HFF-Myc (cell line): ENCODE measurements around the gene MTHFD2.
"Not testable (repeated sequence)": the region's sequence is repeated elsewhere in the genome, so short reads cannot be mapped to it uniquely, and the experiment has no call there.

ENCODE experiments used
- DNase-seq: peaks from one replicate; pipeline ENCODE4 v3.0.0-alpha.2; 2011; ENCODE audit warnings: low read depth; ENCODE audit errors: extremely low read depth
- H3K4me3 ChIP-seq: replicated peaks from 2 replicates; pipeline ENCODE4 v1.5.1; 2011; ENCODE audit warnings: low read depth, mild to moderate bottlenecking, control low read depth, low read length
- TF ChIP-seq, protein P1 (sequence below): IDR thresholded peaks from 2 replicates; pipeline ENCODE4 v1.5.1; 2012; ENCODE audit warnings: mild to moderate bottlenecking, low read depth, low read length, control low read depth; ENCODE audit errors: missing control alignments

Gene MTHFD2

DNA sequence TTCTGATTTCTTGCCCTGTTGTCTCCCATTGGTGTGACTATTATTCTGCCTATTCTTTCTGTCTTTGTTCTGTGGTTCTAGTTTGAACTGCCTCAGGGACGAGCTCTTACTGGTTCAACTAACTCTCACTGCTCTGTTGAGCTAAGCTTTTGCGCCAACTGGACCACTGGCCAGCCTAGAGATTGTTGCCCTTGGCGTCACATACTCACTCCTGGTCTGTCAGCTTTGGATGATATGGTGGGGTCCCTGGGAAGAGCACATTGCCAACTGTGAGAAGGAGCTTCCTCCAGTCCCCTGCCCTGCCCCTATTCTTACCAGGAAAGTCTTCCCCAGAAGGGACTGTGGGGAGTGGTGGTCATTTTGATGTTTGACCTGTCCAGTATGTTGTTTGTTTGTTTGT lies 6.0 kb downstream of the MTHFD2 start:
- TF ChIP-seq, protein P1, sequence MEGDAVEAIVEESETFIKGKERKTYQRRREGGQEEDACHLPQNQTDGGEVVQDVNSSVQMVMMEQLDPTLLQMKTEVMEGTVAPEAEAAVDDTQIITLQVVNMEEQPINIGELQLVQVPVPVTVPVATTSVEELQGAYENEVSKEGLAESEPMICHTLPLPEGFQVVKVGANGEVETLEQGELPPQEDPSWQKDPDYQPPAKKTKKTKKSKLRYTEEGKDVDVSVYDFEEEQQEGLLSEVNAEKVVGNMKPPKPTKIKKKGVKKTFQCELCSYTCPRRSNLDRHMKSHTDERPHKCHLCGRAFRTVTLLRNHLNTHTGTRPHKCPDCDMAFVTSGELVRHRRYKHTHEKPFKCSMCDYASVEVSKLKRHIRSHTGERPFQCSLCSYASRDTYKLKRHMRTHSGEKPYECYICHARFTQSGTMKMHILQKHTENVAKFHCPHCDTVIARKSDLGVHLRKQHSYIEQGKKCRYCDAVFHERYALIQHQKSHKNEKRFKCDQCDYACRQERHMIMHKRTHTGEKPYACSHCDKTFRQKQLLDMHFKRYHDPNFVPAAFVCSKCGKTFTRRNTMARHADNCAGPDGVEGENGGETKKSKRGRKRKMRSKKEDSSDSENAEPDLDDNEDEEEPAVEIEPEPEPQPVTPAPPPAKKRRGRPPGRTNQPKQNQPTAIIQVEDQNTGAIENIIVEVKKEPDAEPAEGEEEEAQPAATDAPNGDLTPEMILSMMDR = no peak
- H3K4me3 ChIP-seq = no peak overlapping the region
- no peak for DNase-seq

DNA sequence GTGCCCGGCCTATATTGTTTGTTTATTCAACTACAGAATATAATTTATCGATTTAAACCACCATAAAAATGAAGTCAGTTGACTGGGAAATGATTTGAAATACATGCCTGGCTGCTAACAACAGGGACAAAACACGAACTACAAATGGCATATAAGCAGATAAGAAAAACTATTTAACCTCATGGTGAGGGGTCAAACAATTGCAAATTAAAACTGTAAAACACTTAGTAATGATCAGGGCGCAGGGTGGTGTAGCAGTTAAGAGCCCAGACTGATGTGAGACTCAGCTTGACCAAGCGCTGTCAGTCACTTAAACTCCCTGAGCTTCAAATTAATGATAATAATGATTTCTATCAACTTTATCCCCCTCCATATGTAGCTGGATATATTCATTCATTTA lies 6.7 kb downstream of the MTHFD2 start:
- H3K4me3 ChIP-seq = no peak overlapping the region
- TF ChIP-seq, protein P1 = no peak
- DNase-seq = no peak

DNA sequence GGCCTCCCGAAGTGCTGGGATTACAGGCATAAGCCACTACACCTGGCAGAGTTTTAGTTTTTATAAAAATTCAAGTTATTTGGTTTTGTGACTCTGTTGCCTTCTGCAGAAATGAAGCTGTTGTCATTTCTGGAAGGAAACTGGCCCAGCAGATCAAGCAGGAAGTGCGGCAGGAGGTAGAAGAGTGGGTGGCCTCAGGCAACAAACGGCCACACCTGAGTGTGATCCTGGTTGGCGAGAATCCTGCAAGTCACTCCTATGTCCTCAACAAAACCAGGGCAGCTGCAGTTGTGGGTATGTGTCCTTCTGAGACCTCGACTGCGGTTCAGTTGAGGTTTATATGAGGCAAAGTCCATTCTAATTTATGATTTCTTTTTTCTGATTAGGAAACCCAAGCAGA lies 7.2 kb downstream of the MTHFD2 start:
- H3K4me3 ChIP-seq = no peak overlapping the region
- no peak for DNase-seq
- TF ChIP-seq, protein P1 = no peak

DNA sequence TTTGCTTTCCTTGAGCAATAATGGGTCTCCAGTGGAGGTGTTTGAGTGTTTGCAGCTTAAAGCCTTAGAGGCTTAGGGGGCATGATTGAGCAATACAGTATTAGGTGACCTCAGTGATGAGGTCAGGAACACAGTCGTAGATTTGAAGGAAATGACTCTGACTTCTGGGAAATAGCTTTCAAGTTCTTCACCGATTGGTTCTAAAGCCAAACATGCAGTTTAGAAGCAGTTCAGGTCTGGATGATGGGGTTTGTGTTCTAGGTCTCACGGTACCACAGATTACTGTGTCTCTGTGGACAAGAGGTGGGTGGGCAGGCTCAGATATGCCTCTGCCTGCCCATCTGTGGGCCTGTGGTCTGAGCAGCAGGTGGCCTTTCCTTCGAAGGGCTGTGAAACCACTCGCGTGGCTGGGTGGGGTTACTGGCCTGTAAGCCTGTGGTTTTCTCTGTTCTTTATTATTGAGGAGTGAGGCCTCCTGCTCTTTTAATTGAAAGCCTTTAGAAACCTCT lies 7.8 kb downstream of the MTHFD2 start:
- no peak overlapping the region for H3K4me3 ChIP-seq
- TF ChIP-seq, protein P1 = no peak
- no peak for DNase-seq

DNA sequence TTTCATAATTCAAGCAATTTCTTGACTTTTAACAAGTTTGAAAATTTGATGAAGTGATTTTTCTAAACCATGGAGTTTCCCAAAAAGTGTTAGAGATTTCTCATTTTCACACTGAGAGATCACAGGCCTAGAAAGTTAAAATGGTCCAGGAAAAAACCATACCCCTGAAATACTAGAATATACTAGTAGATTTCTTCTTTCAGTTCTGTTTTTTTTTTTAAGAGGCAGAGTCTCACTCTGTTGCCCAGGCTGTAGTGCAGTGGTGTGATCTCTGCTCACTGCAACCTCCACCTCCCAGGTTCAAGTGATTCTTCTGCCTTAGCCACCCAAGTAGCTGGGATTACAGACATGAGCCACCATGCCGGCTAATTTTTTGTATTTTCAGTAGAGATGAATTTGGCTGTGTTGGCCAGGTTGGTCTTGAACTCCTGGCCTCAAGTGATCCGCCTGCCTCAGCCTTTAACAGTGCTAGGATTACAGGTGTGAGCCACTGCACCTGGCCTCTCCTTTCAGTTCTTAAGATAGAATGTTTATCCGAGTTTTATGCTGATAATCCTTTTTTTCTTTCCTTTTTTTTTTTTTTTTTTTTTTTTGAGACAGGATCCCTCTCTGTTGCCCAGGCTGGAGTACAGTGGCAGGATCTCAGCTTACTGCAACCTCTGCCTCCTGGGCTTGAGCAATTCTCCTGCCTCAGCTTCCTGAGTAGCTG lies 14.4 kb downstream of the MTHFD2 start:
- no peak for DNase-seq
- TF ChIP-seq, protein P1 = no peak
- no peak overlapping the region for H3K4me3 ChIP-seq

DNA sequence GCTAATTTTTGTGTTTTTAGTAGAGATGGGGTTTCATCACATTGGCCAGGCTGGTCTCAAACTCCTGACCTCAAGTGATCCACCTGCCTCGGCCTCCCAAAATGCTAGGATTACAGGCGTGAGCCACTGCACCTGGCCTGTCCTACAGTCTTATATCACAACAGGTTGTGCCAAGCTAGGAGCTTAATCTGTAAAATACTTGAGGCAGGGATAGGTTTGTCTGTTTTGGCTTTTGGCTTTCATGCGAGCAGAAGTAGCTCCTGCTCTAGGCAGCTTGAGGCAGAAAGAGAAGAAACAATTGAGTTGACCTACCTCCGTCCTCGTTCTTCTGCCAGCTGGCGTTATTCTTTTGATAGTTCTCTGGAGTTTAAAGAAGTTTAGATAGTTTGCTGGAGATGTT lies 17.4 kb downstream of the MTHFD2 start:
- not testable (repeated sequence) for H3K4me3 ChIP-seq, DNase-seq

DNA sequence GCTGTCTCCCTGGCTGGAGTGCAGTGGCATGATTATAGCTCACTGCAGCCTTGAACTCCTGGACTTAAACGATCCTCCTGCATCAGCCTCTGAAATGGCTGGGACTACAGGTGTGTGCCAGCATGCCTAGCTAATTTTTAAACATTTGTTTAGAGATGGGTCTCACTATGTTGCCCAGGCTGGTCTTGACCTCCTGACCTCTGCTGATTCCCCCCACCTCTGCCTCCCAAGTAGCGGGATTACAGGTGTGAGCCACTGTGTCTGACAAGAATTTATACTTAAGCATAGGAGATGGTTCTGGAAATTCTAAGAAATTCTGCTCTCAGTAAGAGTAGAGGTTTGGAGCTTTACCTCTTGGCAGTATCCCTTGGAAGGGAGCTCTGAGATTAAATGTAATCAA lies 18.2 kb downstream of the MTHFD2 start:
- TF ChIP-seq, protein P1 = no peak
- H3K4me3 ChIP-seq = no peak overlapping the region
- DNase-seq = no peak
